KOPT-K1 (cell line): ENCODE measurements around the gene RPRD1B.

Experiments used
- H3K27ac ChIP-seq: fragments of 200-600 bp; sonication (generic); 2 replicates; pipeline ENCODE4 v1.5.1; 2016; ENCODE audit warnings: antibody characterized with exemption, mild to moderate bottlenecking, low read depth, low read length; ENCODE audit not compliant: poor library complexity, severe bottlenecking
- H3K36me3 ChIP-seq: fragments of 200-600 bp; sonication (generic); 2 replicates; pipeline ENCODE4 v1.5.1; 2017; ENCODE audit warnings: antibody characterized with exemption, mild to moderate bottlenecking, low read length, moderate library complexity; ENCODE audit not compliant: insufficient read depth
- H3K9me3 ChIP-seq: fragments of 200-600 bp; sonication (generic); 2 replicates; pipeline ENCODE4 v1.5.1; 2017; ENCODE audit warnings: antibody characterized with exemption, low read length, mild to moderate bottlenecking; ENCODE audit not compliant: insufficient read depth, poor library complexity, severe bottlenecking

RPRD1B gene

DNA sequence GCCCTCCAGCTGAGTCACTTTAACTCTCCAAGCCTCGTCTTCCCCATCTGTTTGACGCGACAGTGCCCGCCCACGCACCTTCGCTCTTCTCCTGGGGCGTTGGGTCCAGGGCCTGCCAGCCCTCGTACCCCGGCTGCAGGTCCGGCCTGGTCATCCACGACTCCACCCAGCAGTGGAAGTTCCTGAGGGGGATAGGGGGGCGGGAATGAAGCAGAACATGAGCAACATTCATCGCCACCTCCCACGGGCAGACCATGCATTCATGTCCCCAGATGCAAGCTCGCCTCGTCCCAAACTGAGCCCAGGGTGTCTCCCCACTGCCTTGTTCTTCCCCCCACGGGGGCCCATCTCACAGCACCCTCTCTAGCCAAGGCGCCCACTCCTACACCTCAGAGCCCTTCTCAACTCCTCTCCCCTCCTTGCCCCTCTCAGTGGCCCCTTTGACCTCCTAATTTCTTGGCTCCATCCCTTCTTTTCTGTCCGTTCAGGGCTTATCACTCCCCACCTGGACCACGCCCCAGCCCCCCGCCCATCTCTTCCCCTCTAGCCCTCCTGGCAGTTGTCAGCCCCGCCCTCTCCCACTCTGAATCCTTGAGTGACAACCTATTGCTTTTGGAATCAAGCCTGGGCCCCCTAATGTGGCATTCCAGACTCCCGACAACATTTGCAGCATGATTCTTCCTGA lies 107.8 kb downstream of the RPRD1B start:
- Histone ChIP-seq H3K36me3 (no peaks in the 10 kb centered on the region), H3K27ac (no peak overlapping the region), H3K9me3 (no peaks in the 10 kb centered on the region)
